ENCODE results near the gene KRTAP6-2.

KRTAP6-2 gene
- 0 reads per million in 3 donors for total RNA-seq

DNA sequence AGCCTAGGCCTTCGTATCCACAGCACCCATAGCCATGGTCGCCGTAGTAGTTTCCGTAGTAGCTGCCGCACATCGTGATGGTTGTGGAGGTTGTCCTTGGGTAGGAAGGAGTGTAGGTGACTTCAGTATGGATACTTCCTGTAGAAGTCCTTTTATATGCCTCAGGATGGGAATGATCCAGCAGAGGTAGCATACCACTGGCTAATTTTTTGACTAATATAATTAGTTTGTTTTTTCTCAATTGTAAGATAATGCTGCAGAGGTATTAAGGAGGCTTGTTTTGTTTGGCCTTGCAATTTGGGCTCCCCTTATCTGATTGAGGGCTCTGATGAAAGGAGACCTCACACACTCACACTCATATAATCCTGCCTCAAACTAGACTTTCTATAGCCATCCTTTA is at the start of gene KRTAP6-2:
Gene KRTAP6-2 (minus strand): TSS at position 101 of the 400 bp plus-strand sequence. CDS start 28 bp downstream, at position 73.
- Histone ChIP-seq H3K9me3 (ENCODE audit: control insufficient read depth, low read length) (no peaks in the 10 kb centered on the region), H3K4me1 (ENCODE audit: control insufficient read depth, insufficient read depth, low read length, poor library complexity, severe bottlenecking) (no peaks in the 10 kb centered on the region), H3K27ac (ENCODE audit: insufficient read depth, low read length, poor library complexity, severe bottlenecking) (no peak within 1 kb of the TSS), H3K27me3 (replicated peaks; ENCODE audit: control insufficient read depth, insufficient read depth, low read length, poor library complexity, severe bottlenecking) (no peaks in the 10 kb centered on the region), H3K4me3 (ENCODE audit: insufficient read depth, low read depth, low read length, poor library complexity, severe bottlenecking) (no peak within 1 kb of the TSS), H3K36me3 (ENCODE audit: control insufficient read depth, insufficient read depth, low read length) (no peaks in the 10 kb centered on the region)
- DNase-seq: no peak

- Histone ChIP-seq H3K4me3 (ENCODE audit: insufficient read depth, low read depth, low read length, poor library complexity, severe bottlenecking) (no peak overlapping the region), H3K36me3 (ENCODE audit: control insufficient read depth, insufficient read depth, low read length) (no peaks in the 10 kb centered on the region), H3K4me1 (ENCODE audit: control insufficient read depth, insufficient read depth, low read length, poor library complexity, severe bottlenecking) (no peaks in the 10 kb centered on the region), H3K27me3 (replicated peaks; ENCODE audit: control insufficient read depth, insufficient read depth, low read length, poor library complexity, severe bottlenecking) (no peaks in the 10 kb centered on the region), H3K9me3 (ENCODE audit: control insufficient read depth, low read length) (no peaks in the 10 kb centered on the region), H3K27ac (ENCODE audit: insufficient read depth, low read length, poor library complexity, severe bottlenecking) (no peak overlapping the region)
- DNase-seq: no peak
Observed at GRCh38 chr21:30646904-30647414, 48.3 kb upstream of the KRTAP6-2 start.

GRCh38 chr21:30642564-30642963 is 43.9 kb upstream of the KRTAP6-2 start, which contains the start of gene KRTAP20-3:
Gene KRTAP20-3 (plus strand): TSS chr21:30642864.
- no peak for DNase-seq
- H3K4me1 ChIP-seq (ENCODE audit: control insufficient read depth, insufficient read depth, low read length, poor library complexity, severe bottlenecking): no peaks in the 10 kb centered on the region

GRCh38 chr21:30638686-30639085 is 40.0 kb upstream of the KRTAP6-2 start:
- no peak for DNase-seq
- Histone ChIP-seq H3K27ac (ENCODE audit: insufficient read depth, low read length, poor library complexity, severe bottlenecking) (no peak overlapping the region), H3K36me3 (ENCODE audit: control insufficient read depth, insufficient read depth, low read length) (no peaks in the 10 kb centered on the region), H3K9me3 (ENCODE audit: control insufficient read depth, low read length) (no peaks in the 10 kb centered on the region), H3K27me3 (replicated peaks; ENCODE audit: control insufficient read depth, insufficient read depth, low read length, poor library complexity, severe bottlenecking) (no peaks in the 10 kb centered on the region), H3K4me1 (ENCODE audit: control insufficient read depth, insufficient read depth, low read length, poor library complexity, severe bottlenecking) (no peaks in the 10 kb centered on the region), H3K4me3 (ENCODE audit: insufficient read depth, low read depth, low read length, poor library complexity, severe bottlenecking) (no peak overlapping the region)

More at GRCh38 chr21:30642564-30642963, 43.9 kb upstream of the KRTAP6-2 start, which contains the start of gene KRTAP20-3:
- Histone ChIP-seq H3K9me3 (ENCODE audit: control insufficient read depth, low read length) (no peaks in the 10 kb centered on the region), H3K36me3 (ENCODE audit: control insufficient read depth, insufficient read depth, low read length) (no peaks in the 10 kb centered on the region), H3K4me3 (ENCODE audit: insufficient read depth, low read depth, low read length, poor library complexity, severe bottlenecking) (no peak within 1 kb of the TSS), H3K27ac (ENCODE audit: insufficient read depth, low read length, poor library complexity, severe bottlenecking) (no peak within 1 kb of the TSS), H3K27me3 (replicated peaks; ENCODE audit: control insufficient read depth, insufficient read depth, low read length, poor library complexity, severe bottlenecking) (no peaks in the 10 kb centered on the region)

- no peak for DNase-seq
- Histone ChIP-seq H3K36me3 (ENCODE audit: control insufficient read depth, insufficient read depth, low read length) (no peaks in the 10 kb centered on the region), H3K27me3 (replicated peaks; ENCODE audit: control insufficient read depth, insufficient read depth, low read length, poor library complexity, severe bottlenecking) (no peaks in the 10 kb centered on the region), H3K9me3 (ENCODE audit: control insufficient read depth, low read length) (no peaks in the 10 kb centered on the region), H3K4me1 (ENCODE audit: control insufficient read depth, insufficient read depth, low read length, poor library complexity, severe bottlenecking) (no peaks in the 10 kb centered on the region), H3K27ac (ENCODE audit: insufficient read depth, low read length, poor library complexity, severe bottlenecking) (no peak within 1 kb of the TSS), H3K4me3 (ENCODE audit: insufficient read depth, low read depth, low read length, poor library complexity, severe bottlenecking) (no peak within 1 kb of the TSS)
Observed at GRCh38 chr21:30634906-30635305, 36.2 kb upstream of the KRTAP6-2 start, which contains the start of gene KRTAP20-2. Gene KRTAP20-2 (plus strand): TSS chr21:30635206. CDS start chr21:30635264, 58 bp downstream.

DNA sequence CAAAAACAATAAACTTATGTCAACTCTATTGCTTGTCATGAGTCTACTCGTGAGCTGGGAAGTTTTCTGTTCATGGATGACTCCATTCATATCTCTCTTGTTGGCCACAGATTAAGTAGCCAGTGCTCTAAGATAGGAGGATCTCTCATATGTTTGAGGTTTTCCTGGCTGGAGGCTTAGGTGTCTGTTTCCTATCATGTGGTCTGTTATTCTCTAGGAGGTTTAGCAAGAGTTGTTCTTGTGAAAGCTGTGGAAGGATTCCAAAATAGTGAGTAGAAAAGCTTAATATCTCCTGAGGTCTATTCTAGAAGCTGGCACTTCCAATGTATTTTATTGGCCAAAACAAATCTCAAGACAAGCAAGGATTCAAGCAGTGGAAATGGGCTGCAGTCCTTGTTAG is 30.5 kb upstream of the KRTAP6-2 start:
- H3K4me1 ChIP-seq (ENCODE audit: control insufficient read depth, insufficient read depth, low read length, poor library complexity, severe bottlenecking): no peaks in the 10 kb centered on the region
- no peak for DNase-seq
- no peaks in the 10 kb centered on the region for H3K27me3 ChIP-seq (replicated peaks; ENCODE audit: control insufficient read depth, insufficient read depth, low read length, poor library complexity, severe bottlenecking)
- no peaks in the 10 kb centered on the region for H3K36me3 ChIP-seq (ENCODE audit: control insufficient read depth, insufficient read depth, low read length)
- H3K4me3 ChIP-seq (ENCODE audit: insufficient read depth, low read depth, low read length, poor library complexity, severe bottlenecking): no peak overlapping the region
- no peaks in the 10 kb centered on the region for H3K9me3 ChIP-seq (ENCODE audit: control insufficient read depth, low read length)
- no peak overlapping the region for H3K27ac ChIP-seq (ENCODE audit: insufficient read depth, low read length, poor library complexity, severe bottlenecking)

DNA sequence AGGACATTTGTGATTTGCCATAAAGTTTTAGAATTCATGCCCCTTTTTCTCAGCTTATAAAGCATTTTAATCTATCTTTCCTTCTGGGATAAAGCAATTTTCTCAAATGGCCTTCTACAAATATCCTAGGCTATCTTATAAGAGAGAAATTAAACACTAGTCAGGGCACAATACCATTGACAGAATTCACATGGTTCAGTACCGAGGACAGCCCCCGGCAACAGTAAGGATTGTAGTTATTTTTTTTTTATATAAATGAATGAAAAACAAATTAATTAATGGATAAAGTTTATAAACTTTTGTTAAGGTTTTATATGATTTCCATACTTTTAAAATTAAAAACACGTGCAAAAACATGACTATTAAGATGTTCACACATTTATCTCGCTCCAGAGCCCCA is 29.4 kb upstream of the KRTAP6-2 start:
- Histone ChIP-seq H3K36me3 (ENCODE audit: control insufficient read depth, insufficient read depth, low read length) (no peaks in the 10 kb centered on the region), H3K9me3 (ENCODE audit: control insufficient read depth, low read length) (no peaks in the 10 kb centered on the region), H3K4me1 (ENCODE audit: control insufficient read depth, insufficient read depth, low read length, poor library complexity, severe bottlenecking) (no peaks in the 10 kb centered on the region), H3K27ac (ENCODE audit: insufficient read depth, low read length, poor library complexity, severe bottlenecking) (no peak overlapping the region), H3K4me3 (ENCODE audit: insufficient read depth, low read depth, low read length, poor library complexity, severe bottlenecking) (no peak overlapping the region), H3K27me3 (replicated peaks; ENCODE audit: control insufficient read depth, insufficient read depth, low read length, poor library complexity, severe bottlenecking) (no peaks in the 10 kb centered on the region)
- no peak for DNase-seq

DNA sequence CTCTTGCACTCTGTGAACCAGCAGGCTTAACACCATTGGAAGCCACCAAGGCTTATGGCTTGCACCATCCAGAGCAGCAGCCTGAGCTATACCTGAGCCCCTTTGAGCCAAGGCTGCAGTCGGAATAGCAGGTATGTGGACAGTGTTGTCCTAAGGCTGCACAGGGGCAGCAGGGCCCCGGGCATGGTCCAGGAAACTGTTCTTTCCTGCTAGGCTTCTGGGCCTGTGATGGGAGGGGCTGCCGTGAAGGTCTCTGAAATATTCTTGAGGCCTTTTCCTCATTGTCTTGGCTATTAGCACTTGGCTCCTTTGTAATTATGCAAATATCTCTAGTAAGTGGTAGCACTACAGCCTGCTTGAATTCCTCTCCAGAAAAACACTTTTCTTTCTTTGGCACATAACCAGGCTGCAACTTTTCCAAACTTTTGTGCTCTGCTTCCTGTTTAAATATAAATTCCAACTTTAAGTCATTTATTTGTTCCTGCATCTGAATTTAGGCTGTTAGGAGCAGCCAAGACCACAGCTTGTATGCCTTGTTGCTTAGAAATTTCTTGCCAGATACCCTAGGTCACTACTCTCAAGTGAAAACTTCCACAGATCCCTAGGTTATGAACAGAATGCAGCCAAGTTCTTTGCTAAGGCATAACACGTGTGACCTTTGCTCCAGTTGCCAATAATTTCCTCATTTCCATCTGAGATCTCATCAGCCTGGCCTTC is 26.9 kb upstream of the KRTAP6-2 start:
- H3K4me1 ChIP-seq (ENCODE audit: control insufficient read depth, insufficient read depth, low read length, poor library complexity, severe bottlenecking): no peaks in the 10 kb centered on the region
- H3K36me3 ChIP-seq (ENCODE audit: control insufficient read depth, insufficient read depth, low read length): no peaks in the 10 kb centered on the region
- no peak overlapping the region for H3K4me3 ChIP-seq (ENCODE audit: insufficient read depth, low read depth, low read length, poor library complexity, severe bottlenecking)
- DNase-seq: no peak
- H3K9me3 ChIP-seq (ENCODE audit: control insufficient read depth, low read length): no peaks in the 10 kb centered on the region
- no peak overlapping the region for H3K27ac ChIP-seq (ENCODE audit: insufficient read depth, low read length, poor library complexity, severe bottlenecking)
- no peaks in the 10 kb centered on the region for H3K27me3 ChIP-seq (replicated peaks; ENCODE audit: control insufficient read depth, insufficient read depth, low read length, poor library complexity, severe bottlenecking)

GRCh38 chr21:30623362-30623761 is 24.7 kb upstream of the KRTAP6-2 start:
- no peaks in the 10 kb centered on the region for H3K36me3 ChIP-seq (ENCODE audit: control insufficient read depth, insufficient read depth, low read length)
- DNase-seq: no peak
- H3K4me1 ChIP-seq (ENCODE audit: control insufficient read depth, insufficient read depth, low read length, poor library complexity, severe bottlenecking): no peaks in the 10 kb centered on the region
- no peaks in the 10 kb centered on the region for H3K27me3 ChIP-seq (replicated peaks; ENCODE audit: control insufficient read depth, insufficient read depth, low read length, poor library complexity, severe bottlenecking)
- no peaks in the 10 kb centered on the region for H3K9me3 ChIP-seq (ENCODE audit: control insufficient read depth, low read length)
- H3K27ac ChIP-seq (ENCODE audit: insufficient read depth, low read length, poor library complexity, severe bottlenecking): no peak overlapping the region
- H3K4me3 ChIP-seq (ENCODE audit: insufficient read depth, low read depth, low read length, poor library complexity, severe bottlenecking): no peak overlapping the region

GRCh38 chr21:30620522-30620921 is 21.8 kb upstream of the KRTAP6-2 start, which contains the start of gene KRTAP20-4:
Gene KRTAP20-4 (plus strand): TSS chr21:30620627.
- Histone ChIP-seq H3K4me3 (ENCODE audit: insufficient read depth, low read depth, low read length, poor library complexity, severe bottlenecking) (no peak within 1 kb of the TSS), H3K4me1 (ENCODE audit: control insufficient read depth, insufficient read depth, low read length, poor library complexity, severe bottlenecking) (no peaks in the 10 kb centered on the region), H3K9me3 (ENCODE audit: control insufficient read depth, low read length) (no peaks in the 10 kb centered on the region), H3K27me3 (replicated peaks; ENCODE audit: control insufficient read depth, insufficient read depth, low read length, poor library complexity, severe bottlenecking) (no peaks in the 10 kb centered on the region), H3K27ac (ENCODE audit: insufficient read depth, low read length, poor library complexity, severe bottlenecking) (no peak within 1 kb of the TSS), H3K36me3 (ENCODE audit: control insufficient read depth, insufficient read depth, low read length) (no peaks in the 10 kb centered on the region)
- no peak for DNase-seq
